Measurements from ENCODE around the gene CST5.

DNA sequence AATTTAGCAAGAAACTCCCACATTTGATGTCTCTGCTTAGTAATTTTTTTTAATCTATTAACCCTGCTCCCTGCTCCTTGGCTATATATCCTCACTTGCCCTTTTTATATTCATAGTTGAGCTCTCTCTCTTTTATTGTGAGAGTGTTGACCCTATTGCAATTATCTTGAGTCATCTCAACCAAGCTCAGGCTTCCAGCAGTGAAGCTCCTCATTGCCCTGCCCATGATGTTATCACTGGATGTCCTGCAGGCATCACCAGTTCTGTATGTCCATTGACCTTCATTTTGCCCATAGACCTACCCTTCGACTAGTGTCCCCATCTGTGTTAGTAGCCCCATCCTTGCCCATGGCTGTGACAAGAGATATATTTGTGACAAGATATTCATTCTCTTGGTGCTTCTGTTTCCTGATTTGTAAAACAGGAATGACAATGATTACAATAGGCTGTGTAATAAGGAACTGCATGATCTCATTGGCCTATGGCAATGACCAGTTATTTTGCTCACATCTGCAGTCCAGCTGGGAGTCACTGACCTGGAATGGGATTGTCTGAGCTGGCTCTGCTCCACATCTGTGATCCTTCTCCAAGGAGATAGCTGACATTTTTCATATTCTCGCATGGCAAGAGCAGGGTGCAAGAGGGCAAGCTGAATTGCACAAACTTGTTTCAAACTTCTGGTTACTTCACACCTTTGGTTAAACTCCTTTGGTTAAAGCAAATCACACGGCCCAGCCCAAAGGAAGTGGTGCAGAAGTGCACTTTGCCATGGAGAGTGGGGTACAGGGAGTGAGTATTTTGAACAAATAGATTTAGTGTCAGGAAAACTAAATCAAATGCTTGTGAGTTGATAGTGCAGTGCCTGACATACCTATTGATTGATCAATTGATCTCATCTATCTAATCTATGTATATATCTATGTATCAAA lies 47.7 kb upstream of the CST5 start:
- TF ChIP-seq POLR2A (IDR thresholded peaks at IDR 0.05; ENCODE audit: low read length) (no peak), CEBPB (IDR thresholded peaks at IDR 0.05) (no peak)
- TF ChIP-seq, protein P1, sequence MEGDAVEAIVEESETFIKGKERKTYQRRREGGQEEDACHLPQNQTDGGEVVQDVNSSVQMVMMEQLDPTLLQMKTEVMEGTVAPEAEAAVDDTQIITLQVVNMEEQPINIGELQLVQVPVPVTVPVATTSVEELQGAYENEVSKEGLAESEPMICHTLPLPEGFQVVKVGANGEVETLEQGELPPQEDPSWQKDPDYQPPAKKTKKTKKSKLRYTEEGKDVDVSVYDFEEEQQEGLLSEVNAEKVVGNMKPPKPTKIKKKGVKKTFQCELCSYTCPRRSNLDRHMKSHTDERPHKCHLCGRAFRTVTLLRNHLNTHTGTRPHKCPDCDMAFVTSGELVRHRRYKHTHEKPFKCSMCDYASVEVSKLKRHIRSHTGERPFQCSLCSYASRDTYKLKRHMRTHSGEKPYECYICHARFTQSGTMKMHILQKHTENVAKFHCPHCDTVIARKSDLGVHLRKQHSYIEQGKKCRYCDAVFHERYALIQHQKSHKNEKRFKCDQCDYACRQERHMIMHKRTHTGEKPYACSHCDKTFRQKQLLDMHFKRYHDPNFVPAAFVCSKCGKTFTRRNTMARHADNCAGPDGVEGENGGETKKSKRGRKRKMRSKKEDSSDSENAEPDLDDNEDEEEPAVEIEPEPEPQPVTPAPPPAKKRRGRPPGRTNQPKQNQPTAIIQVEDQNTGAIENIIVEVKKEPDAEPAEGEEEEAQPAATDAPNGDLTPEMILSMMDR (IDR thresholded peaks at IDR 0.05): no peak

Data from A549 (cell line).